H1 (cell line): ENCODE results near the gene MANEAL. TPM values are rescaled to one million over a fixed set of nuclear protein-coding genes. Genes with fewer than 3 reads are reported as not detected.

Experiments used
- CTCF ChIA-PET: fragments of 300-600 bp; sonication (Branson Sonifier 250); formaldehyde crosslinking; loops from one replicate; lab custom pipeline; 2021; ENCODE audit not compliant: partially characterized antibody; lab: Charles Lee
- POLR2A ChIA-PET: fragments of 300-600 bp; sonication (Branson Sonifier 250); formaldehyde crosslinking; loops from one replicate; lab custom pipeline; 2021; ENCODE audit warnings: inconsistent platforms; ENCODE audit not compliant: partially characterized antibody; lab: Charles Lee
- DNase-seq, 2 experiments: peaks; one replicate each; pipeline versions ENCODE4 v3.0.0 to v3.0.0-alpha.2; 2010 to 2022; ENCODE audit warnings: low spot score in 2 of 2, low read depth in 1 of 2, mixed read lengths in 1 of 2
- FAIRE-seq: peaks from 2 replicates; lab custom pipeline; 2011; peaks lifted over from hg19 to GRCh38; lab: Jason Lieb, UNC
- H2AFZ ChIP-seq: 2 replicates; pipeline ENCODE4 v1.8.1; 2012; ENCODE audit warnings: low read length, inconsistent platforms
- H2AK5ac ChIP-seq: 2 replicates; pipeline ENCODE4 v1.6.1; 2013; ENCODE audit warnings: low read depth, low read length
- H2BK120ac ChIP-seq: replicated peaks from 2 replicates; pipeline ENCODE3; 2013; ENCODE audit warnings: low read depth, low read length, inconsistent platforms
- H2BK12ac ChIP-seq: 2 replicates; pipeline ENCODE4 v1.6.1; 2013; ENCODE audit warnings: low read depth, low read length
- H2BK15ac ChIP-seq: 2 replicates; pipeline ENCODE4 v1.6.1; 2013; ENCODE audit warnings: low read length
- H2BK20ac ChIP-seq: 2 replicates; pipeline ENCODE4 v1.6.1; 2013; ENCODE audit warnings: low read length
- H2BK5ac ChIP-seq: 2 replicates; pipeline ENCODE4 v1.6.1; 2013; ENCODE audit warnings: low read depth, low read length
- H3K14ac ChIP-seq: 2 replicates; pipeline ENCODE4 v1.6.1; 2013; ENCODE audit warnings: inconsistent platforms; ENCODE audit not compliant: insufficient read length
- H3K18ac ChIP-seq: 2 replicates; pipeline ENCODE4 v1.6.1; 2013; ENCODE audit warnings: low read length; ENCODE audit errors: extremely low read depth
- H3K23ac ChIP-seq: 2 replicates; pipeline ENCODE4 v1.6.1; 2013; ENCODE audit warnings: inconsistent platforms; ENCODE audit not compliant: insufficient read length
- H3K23me2 ChIP-seq: 2 replicates; pipeline ENCODE4 v1.6.1; 2013; ENCODE audit warnings: low read depth, low read length
- H3K27ac ChIP-seq: 2 replicates; pipeline ENCODE4 v1.6.1; 2011; ENCODE audit warnings: low read depth, low read length, inconsistent platforms
- H3K27me3 ChIP-seq, 4 experiments: replicated peaks in 1 of 4; 1 replicate in 1 of 4; 2 replicates in 3 of 4; pipeline versions ENCODE4 v1.6.1 to v1.8.1; 2011 to 2013; ENCODE audit warnings: low read length in 3 of 4, mild to moderate bottlenecking in 3 of 4, inconsistent platforms in 2 of 4, mixed read lengths in 2 of 4, moderate library complexity in 1 of 4; ENCODE audit not compliant: control insufficient read depth in 3 of 4, insufficient read depth in 3 of 4; ENCODE audit errors: extremely low read depth in 1 of 4
- H3K36me3 ChIP-seq, 4 experiments: 2 replicates each; pipeline versions ENCODE4 v1.6.1 to v1.8.1; 2011 to 2013; ENCODE audit warnings: mild to moderate bottlenecking in 4 of 4, low read length in 3 of 4, moderate library complexity in 2 of 4, control low read depth in 1 of 4, inconsistent platforms in 1 of 4; ENCODE audit not compliant: insufficient read depth in 4 of 4, control insufficient read depth in 2 of 4
- H3K4ac ChIP-seq: replicated peaks from 2 replicates; pipeline ENCODE3; 2013; ENCODE audit warnings: low read length, low read depth, mixed read lengths, inconsistent platforms; ENCODE audit not compliant: insufficient read length
- H3K4me1 ChIP-seq, 4 experiments: replicated peaks in 1 of 4; 1 replicate in 1 of 4; 2 replicates in 3 of 4; pipeline versions ENCODE4 v1.6.1 to v1.8.1; 2011 to 2013; ENCODE audit warnings: low read length in 3 of 4, inconsistent platforms in 2 of 4, mixed read lengths in 1 of 4; ENCODE audit not compliant: insufficient read depth in 4 of 4, control insufficient read depth in 3 of 4
- H3K4me2 ChIP-seq, 2 experiments: 2 replicates each; pipeline versions ENCODE4 v1.6.1 to v1.8.1; 2011 to 2013; ENCODE audit warnings: low read depth in 2 of 2, low read length in 2 of 2, control low read depth in 1 of 2, inconsistent platforms in 1 of 2, mild to moderate bottlenecking in 1 of 2; ENCODE audit not compliant: insufficient read depth in 1 of 2
- H3K4me3 ChIP-seq, 4 experiments: fragments of 200-600, 300-600 bp in 1 of 4; sonication (generic), shearing (Covaris generic), sonication (Bioruptor Twin) in 1 of 4; 2 replicates each; pipeline versions ENCODE4 v1.5.1 to v1.8.1; 2011 to 2016; ENCODE audit warnings: low read length in 4 of 4, low read depth in 3 of 4, control low read depth in 2 of 4, inconsistent platforms in 2 of 4, mild to moderate bottlenecking in 2 of 4, mixed read lengths in 1 of 4, moderate library complexity in 1 of 4; ENCODE audit not compliant: insufficient read depth in 2 of 4; ENCODE audit errors: extremely low read depth in 1 of 4
- H3K56ac ChIP-seq: replicated peaks from 2 replicates; pipeline ENCODE3; 2013; ENCODE audit warnings: low read depth, mild to moderate bottlenecking, mixed read lengths, low read length, inconsistent platforms; ENCODE audit not compliant: insufficient read length
- H3K79me1 ChIP-seq: 2 replicates; pipeline ENCODE4 v1.6.1; 2013; ENCODE audit warnings: low read depth, low read length, control low read depth
- H3K79me2 ChIP-seq, 2 experiments: 2 replicates each; pipeline versions ENCODE4 v1.6.1 to v1.8.1; 2012 to 2013; ENCODE audit warnings: low read length in 2 of 2, mild to moderate bottlenecking in 2 of 2, inconsistent platforms in 1 of 2; ENCODE audit not compliant: insufficient read depth in 2 of 2, control insufficient read depth in 1 of 2
- H3K9ac ChIP-seq, 4 experiments: replicated peaks in 1 of 4; 1 replicate in 1 of 4; 2 replicates in 3 of 4; pipeline versions ENCODE4 v1.6.1 to v1.8.1; 2011 to 2013; ENCODE audit warnings: low read depth in 3 of 4, low read length in 3 of 4, control low read depth in 2 of 4, mild to moderate bottlenecking in 2 of 4, moderate library complexity in 2 of 4, inconsistent platforms in 1 of 4; ENCODE audit errors: extremely low read depth in 1 of 4
- H3K9me3 ChIP-seq, 2 experiments: 2 replicates each; pipeline versions ENCODE4 v1.6.1 to v1.8.1; 2012 to 2013; ENCODE audit warnings: mild to moderate bottlenecking in 2 of 2, moderate library complexity in 2 of 2, control low read depth in 1 of 2, inconsistent platforms in 1 of 2, low read depth in 1 of 2, low read length in 1 of 2, mixed read lengths in 1 of 2; ENCODE audit not compliant: insufficient read depth in 2 of 2
- H4K20me1 ChIP-seq, 2 experiments: replicated peaks in 1 of 2; 2 replicates each; pipeline versions ENCODE3 to v1.8.1; 2011 to 2013; ENCODE audit warnings: inconsistent platforms in 2 of 2, low read length in 2 of 2, mild to moderate bottlenecking in 1 of 2; ENCODE audit not compliant: insufficient read depth in 2 of 2, control insufficient read depth in 1 of 2
- H4K5ac ChIP-seq: 2 replicates; pipeline ENCODE4 v1.6.1; 2013; ENCODE audit warnings: low read length, low read depth, mixed read lengths, inconsistent platforms; ENCODE audit not compliant: insufficient read length
- H4K8ac ChIP-seq: 2 replicates; pipeline ENCODE4 v1.8.0; 2013; ENCODE audit warnings: mild to moderate bottlenecking, moderate library complexity, low read length, inconsistent platforms; ENCODE audit not compliant: insufficient read depth; ENCODE audit errors: extremely low read depth
- H4K91ac ChIP-seq: replicated peaks from 2 replicates; pipeline ENCODE3; 2013; ENCODE audit warnings: low read length, mixed read lengths, inconsistent platforms; ENCODE audit not compliant: insufficient read length
- BACH1 ChIP-seq: IDR thresholded peaks from 2 replicates; pipeline ENCODE4 v1.6.1; 2012; ENCODE audit warnings: low read length, improper control_type of control experiment
- BCL11A ChIP-seq, 2 experiments: IDR thresholded peaks; one replicate each; pipeline ENCODE4 v1.6.1; 2011; ENCODE audit warnings: low read depth in 2 of 2, low read length in 2 of 2, mild to moderate bottlenecking in 2 of 2
- CTBP2 ChIP-seq: IDR thresholded peaks from 2 replicates; pipeline ENCODE4 v1.7.0; 2011; ENCODE audit warnings: borderline replicate concordance, mild to moderate bottlenecking, moderate library complexity, mixed read lengths, low read length; ENCODE audit not compliant: insufficient read depth, insufficient read length
- KDM1A ChIP-seq: fragments of 200-600, 300-600 bp; sonication (generic); IDR thresholded peaks from 2 replicates; pipeline ENCODE4 v1.7.1; 2016; ENCODE audit warnings: mild to moderate bottlenecking, low read length, borderline replicate concordance
- MAX ChIP-seq: IDR thresholded peaks from 2 replicates; pipeline ENCODE4 v1.6.1; 2012; ENCODE audit warnings: inconsistent platforms
- POLR2A ChIP-seq, 2 experiments: IDR thresholded peaks; 1 replicate in 1 of 2; 2 replicates in 1 of 2; pipeline ENCODE4 v1.6.1; 2011; ENCODE audit warnings: low read depth in 2 of 2, low read length in 2 of 2, mild to moderate bottlenecking in 2 of 2; ENCODE audit errors: control extremely low read depth in 1 of 2
- SIN3A ChIP-seq, 2 experiments: IDR thresholded peaks in 1 of 2; conservative IDR thresholded peaks in 1 of 2; 2 replicates each; pipeline ENCODE4 v1.6.1; 2011 to 2012; ENCODE audit warnings: low read length in 2 of 2, improper control_type of control experiment in 1 of 2, low read depth in 1 of 2, mild to moderate bottlenecking in 1 of 2
- SUZ12 ChIP-seq: fragments of 200-600 bp; sonication (generic); IDR thresholded peaks from 2 replicates; pipeline ENCODE4 v1.6.1; 2012; ENCODE audit warnings: mild to moderate bottlenecking, inconsistent platforms, low read length, moderate library complexity, mixed read lengths
- TBP ChIP-seq: IDR thresholded peaks from 2 replicates; pipeline ENCODE4 v1.6.1; 2011; ENCODE audit warnings: low read depth, low read length, improper control_type of control experiment
- YY1 ChIP-seq: IDR thresholded peaks from 2 replicates; pipeline ENCODE4 v1.6.1; 2011; ENCODE audit warnings: low read depth, mild to moderate bottlenecking, low read length
- WGBS, 2 experiments: shearing (Covaris generic) in 1 of 2; methylation state at CpG; one replicate each; pipeline versions ENCODE4 v1.1.6 to v1.1.7; 2013 to 2015; ENCODE audit warnings: low lambda C conversion rate in 2 of 2, mixed read lengths in 2 of 2, inconsistent platforms in 1 of 2, low coverage in 1 of 2, missing lambda C conversion rate in 1 of 2; ENCODE audit not compliant: insufficient replicate concordance in 2 of 2, insufficient coverage in 1 of 2, insufficient read length in 1 of 2; ENCODE audit errors: extremely low coverage in 1 of 2, missing lambda C conversion rate in 1 of 2; 5-methylcytosine and 5-hydroxymethylcytosine counted together
- polyA plus RNA-seq, 7 experiments: library from polyadenylated mRNA; depleted of rRNA in 3 of 7; stranded (reverse) in 5 of 7; unstranded in 2 of 7; fragments of >200 nt in 5 of 7; fragments of 200-250 nt in 2 of 7; gene quantifications; 1 replicate in 5 of 7; 2 replicates in 1 of 7; 4 replicates in 1 of 7; pipeline versions ENCODE4 v1.2.1 to v1.2.3, GENCODE V29; 2011 to 2013; ENCODE audit warnings: missing spikeins in 2 of 7, mixed read lengths in 2 of 7
- total RNA-seq: library from RNA; stranded (reverse); fragmentation: NEBNext Ultra II Directional; extraction: Animal tissue kit (Norgen Biotek cat#: 25700); gene quantifications from 2 replicates; pipeline ENCODE4 v1.2.1, GENCODE V29; 2021
- TF ChIP-seq, protein P1 (sequence below), 3 experiments: IDR thresholded peaks; 1 replicate in 2 of 3; 2 replicates in 1 of 3; pipeline versions ENCODE4 v1.5.1 to v1.6.1; 2011; ENCODE audit warnings: low read length in 3 of 3, mild to moderate bottlenecking in 3 of 3, inconsistent platforms in 2 of 3, low read depth in 1 of 3, moderate library complexity in 1 of 3; ENCODE audit not compliant: insufficient read depth in 1 of 3; ENCODE audit errors: control extremely low read depth in 1 of 3

MANEAL gene
- total and polyA plus RNA-seq, 2 of the 8 experiments (the other 6 are each of a cell fraction or from before 2014, with no cell fraction given), result 4.8 to 7.2 TPM

GRCh38 chr1:37849480-37849879 lies 55.8 kb downstream of the MANEAL start:
- Histone ChIP-seq H3K79me1 (peaks cover 12% of the 10 kb centered on the region), H2BK5ac (no peak overlapping the region), H4K5ac (no peak overlapping the region), H3K14ac (no peak overlapping the region), H3K18ac (no peak overlapping the region), H4K8ac (no peak overlapping the region), H3K27me3 (no peaks in the 10 kb centered on the region), H3K9me3 (no peaks in the 10 kb centered on the region), H2BK20ac (no peak overlapping the region), H2BK12ac (no peak overlapping the region), H3K36me3 (peaks cover 0 to 4% (median 0%) of the 10 kb centered on the region in 4 experiments; a peak in 2 of 8 replicates), H3K4me3 (no peak overlapping the region), H3K9ac (no peak overlapping the region), H3K4me2 (no peak overlapping the region), H3K56ac (no peak overlapping the region), H3K23ac (no peak overlapping the region), H3K27ac (no peak overlapping the region), H3K4me1 (no peaks in the 10 kb centered on the region), H2BK15ac (no peak overlapping the region), H4K91ac (no peak overlapping the region), H4K20me1 (peaks cover 0 to 5% of the 10 kb centered on the region in 2 experiments), H2AK5ac (no peak overlapping the region), H3K4ac (no peak overlapping the region), H3K23me2 (no peaks in the 10 kb centered on the region), H3K79me2 (peaks cover 0 to 46% of the 10 kb centered on the region in 2 experiments; a peak in 2 of 4 replicates), H2AFZ (no peak overlapping the region), H2BK120ac (no peak overlapping the region)
- no peak for FAIRE-seq
- WGBS, 2 experiments, result 88% methylated on average over 3 of the region's 3 CpGs; no CpG with 5 or more reads in 1 of the 2 experiments
- ChIA-PET POLR2A (interaction anchor here (1.1 kb wide), 1 partner anchor 10 kb away, joined by 7 read pairs; the partner anchor contains the start of gene MTF1), CTCF (interaction anchor here (2.4 kb wide), 1 partner anchor 11 kb away, joined by 22 read pairs; the partner anchor contains the start of gene MTF1)
- no peak for DNase-seq
- TF ChIP-seq CTBP2 (no peak), MAX (no peak), TBP (no peak), POLR2A (IDR thresholded peaks at IDR 0.05; ENCODE audit: control extremely low read depth in 1 of 2, low read depth in 2 of 2, low read length in 2 of 2) (no peak), BACH1 (no peak), BCL11A (IDR thresholded peaks at IDR 0.05; ENCODE audit: low read depth in 2 of 2, low read length in 2 of 2) (no peak), KDM1A (no peak), SIN3A (conservative IDR thresholded peaks at IDR 0.05 in 1 of 2, IDR thresholded peaks at IDR 0.05 in 1 of 2; ENCODE audit: low read depth in 1 of 2, low read length in 2 of 2) (no peak), SUZ12 (no peak), YY1 (no peak)
- TF ChIP-seq, protein P1, sequence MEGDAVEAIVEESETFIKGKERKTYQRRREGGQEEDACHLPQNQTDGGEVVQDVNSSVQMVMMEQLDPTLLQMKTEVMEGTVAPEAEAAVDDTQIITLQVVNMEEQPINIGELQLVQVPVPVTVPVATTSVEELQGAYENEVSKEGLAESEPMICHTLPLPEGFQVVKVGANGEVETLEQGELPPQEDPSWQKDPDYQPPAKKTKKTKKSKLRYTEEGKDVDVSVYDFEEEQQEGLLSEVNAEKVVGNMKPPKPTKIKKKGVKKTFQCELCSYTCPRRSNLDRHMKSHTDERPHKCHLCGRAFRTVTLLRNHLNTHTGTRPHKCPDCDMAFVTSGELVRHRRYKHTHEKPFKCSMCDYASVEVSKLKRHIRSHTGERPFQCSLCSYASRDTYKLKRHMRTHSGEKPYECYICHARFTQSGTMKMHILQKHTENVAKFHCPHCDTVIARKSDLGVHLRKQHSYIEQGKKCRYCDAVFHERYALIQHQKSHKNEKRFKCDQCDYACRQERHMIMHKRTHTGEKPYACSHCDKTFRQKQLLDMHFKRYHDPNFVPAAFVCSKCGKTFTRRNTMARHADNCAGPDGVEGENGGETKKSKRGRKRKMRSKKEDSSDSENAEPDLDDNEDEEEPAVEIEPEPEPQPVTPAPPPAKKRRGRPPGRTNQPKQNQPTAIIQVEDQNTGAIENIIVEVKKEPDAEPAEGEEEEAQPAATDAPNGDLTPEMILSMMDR (IDR thresholded peaks at IDR 0.05; ENCODE audit: control extremely low read depth in 1 of 3, insufficient read depth in 1 of 3, low read depth in 1 of 3, low read length in 3 of 3), result no peak
